ENCODE data around the gene MATR3.

MATR3 gene

DNA sequence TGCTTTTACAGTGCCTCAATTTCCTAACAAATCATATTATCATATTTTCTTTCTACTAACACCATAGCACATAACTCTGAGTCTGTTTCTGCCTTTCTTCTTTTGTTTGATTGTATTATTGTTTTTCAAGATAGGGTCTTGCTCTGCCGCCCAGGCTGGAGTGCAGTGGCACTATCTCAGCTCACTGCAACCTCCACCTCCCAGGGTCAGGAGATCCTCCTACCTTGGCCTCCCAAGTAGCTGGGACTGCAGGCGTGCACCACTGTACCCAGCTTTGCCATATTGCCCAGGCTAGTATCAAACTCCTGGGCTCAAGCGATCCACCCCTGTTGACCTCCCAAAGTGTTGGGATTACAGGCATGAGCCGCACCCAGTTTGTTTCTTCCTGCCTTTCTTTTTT is 66.8 kb downstream of the MATR3 start:
- DNase-seq, result no peak

DNA sequence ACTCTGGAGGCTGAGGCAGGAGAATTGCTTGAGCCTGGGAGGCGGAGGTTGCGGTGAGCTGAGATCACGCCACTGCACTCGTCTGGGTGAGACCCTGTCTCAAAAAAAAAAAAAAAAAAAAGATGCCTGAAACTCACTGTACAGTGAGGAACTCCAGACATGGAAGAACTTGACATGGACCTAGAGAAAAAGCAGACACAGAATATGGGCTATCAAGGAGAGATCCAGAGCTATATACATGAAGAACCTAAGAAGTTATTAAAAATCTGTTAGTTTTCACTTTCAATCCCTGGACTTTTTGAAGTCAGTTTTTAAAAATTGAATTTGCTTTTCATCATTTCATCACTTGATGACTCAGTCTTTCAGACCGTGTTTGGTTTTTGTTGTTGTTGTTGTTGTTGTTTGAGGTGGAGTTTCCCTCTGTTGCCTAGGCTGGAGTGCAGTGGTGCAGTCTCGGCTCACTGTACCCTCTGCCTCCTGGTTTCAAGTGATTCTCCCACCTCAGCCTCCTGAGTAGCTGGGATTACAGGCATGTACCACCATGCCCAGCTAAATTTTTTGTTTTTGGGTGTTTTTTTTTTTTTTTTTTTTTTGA is 68.4 kb downstream of the MATR3 start:
- DNase-seq, result no peak

DNA sequence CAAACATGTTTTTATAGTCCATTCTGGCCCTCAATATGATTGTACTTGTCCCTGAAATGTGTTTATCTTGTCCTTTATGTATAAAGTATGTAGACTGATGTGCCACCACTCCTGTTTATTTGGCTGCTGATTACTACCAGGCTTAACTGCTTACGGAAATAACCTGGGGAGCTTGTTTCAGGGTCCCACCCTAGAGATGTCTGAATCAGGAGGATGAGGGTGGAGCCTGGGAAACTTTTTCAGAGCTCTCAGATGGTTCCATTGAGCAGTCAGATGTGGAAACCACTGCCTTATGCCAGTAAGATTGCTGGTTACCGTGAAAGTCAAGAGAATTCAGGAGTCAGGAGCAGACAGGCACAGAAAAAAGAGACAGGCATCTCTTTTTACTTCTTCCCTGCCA is 70.4 kb downstream of the MATR3 start:
- no peak for DNase-seq

DNA sequence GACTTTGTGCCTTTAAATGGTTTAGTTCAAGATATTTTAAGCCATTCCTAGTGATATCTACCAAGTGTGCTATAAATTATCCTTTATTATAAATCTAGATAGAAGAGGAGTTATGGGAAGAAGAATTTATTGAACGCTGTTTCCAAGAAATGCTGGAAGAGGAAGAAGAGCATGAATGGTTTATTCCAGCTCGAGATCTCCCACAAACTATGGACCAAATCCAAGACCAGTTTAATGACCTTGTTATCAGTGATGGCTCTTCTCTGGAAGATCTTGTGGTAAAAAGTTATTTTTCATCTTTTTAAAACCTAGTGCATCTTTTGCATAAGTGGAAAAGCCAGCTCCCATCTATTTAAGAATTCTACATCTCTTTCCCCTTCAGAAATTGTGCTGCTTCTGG is 70.9 kb downstream of the MATR3 start:
- no peak for DNase-seq

DNA sequence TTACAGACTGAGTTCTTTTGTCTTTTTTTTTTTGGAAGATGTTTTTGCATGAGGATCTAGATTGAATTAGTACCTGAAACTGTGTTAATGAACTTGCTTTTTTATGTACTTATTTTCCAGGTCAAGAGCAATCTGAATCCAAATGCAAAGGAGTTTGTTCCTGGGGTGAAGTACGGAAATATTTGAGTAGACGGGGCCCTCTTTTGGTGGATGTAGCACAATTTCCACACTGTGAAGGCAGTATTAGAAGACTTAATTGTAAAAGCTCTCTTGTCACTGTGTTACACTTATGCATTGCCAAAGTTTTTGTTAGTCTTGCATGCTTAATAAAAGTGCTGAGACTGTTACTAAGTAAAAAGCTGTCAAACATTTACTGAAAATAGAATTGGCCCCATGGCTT is 75.1 kb downstream of the MATR3 start:
- DNase-seq, result no peak

DNA sequence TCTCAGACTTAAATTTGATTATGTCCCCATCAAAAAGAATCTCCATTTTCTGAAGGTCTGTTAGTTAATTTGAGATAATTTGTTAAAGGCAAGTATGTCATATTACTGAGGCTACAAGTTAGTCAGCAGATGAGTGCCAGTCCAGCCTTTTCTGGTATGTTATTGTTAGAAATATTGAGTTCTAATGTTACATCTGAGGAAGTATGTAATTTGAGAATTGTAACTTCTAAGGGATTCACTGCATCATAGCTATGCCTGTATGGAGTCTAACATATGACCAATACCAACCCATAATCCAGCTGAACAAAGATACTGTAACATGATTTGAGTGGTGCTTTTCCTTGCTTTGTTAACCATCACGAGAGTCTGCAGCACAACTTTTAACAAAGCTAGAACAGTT is 75.6 kb downstream of the MATR3 start:
- DNase-seq, result no peak

DNA sequence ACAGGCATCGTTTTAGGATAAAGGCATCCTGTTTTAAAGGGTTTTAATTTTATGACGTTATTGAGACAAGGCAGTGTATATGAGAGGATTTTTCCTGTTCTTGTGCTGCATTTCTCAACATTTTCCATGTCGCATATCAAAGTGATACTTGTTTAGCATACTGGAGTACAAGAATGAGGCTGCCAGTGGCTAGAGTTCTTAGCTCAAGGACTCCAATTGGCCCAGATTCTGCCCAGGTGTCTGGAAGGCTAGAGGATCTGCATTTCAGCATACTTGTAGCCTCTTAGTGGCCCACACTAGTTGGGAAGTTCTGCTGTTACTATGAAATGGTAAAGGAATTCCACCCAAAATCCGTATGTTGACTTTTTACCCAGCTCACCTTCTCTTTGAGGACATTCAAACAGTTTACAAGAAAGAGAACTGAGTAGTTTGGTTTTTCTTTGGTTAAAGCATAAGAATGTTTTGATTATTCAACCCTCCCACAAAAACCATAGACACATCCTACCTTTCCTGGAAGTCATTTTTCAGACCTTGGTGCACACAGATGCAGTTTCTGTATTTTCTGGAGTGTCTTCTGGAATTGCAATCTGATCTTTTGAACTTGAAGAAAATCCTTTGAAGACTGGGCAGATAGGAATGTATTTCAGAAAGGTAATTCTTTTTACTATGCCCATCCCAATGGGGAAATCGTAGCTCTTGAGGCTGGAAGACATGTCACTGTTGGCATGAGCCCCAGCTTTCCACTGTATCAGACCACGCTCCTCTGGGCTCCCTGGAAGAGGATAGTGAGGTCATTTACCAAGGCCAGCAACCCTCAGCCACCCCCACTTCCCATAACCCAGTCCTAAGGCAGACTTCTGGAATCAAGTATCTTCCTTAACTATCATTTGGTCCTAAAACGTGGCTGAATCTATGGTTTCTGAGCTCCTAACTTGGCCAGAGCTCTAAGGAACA is 78.2 kb downstream of the MATR3 start:
- no peak for DNase-seq

DNA sequence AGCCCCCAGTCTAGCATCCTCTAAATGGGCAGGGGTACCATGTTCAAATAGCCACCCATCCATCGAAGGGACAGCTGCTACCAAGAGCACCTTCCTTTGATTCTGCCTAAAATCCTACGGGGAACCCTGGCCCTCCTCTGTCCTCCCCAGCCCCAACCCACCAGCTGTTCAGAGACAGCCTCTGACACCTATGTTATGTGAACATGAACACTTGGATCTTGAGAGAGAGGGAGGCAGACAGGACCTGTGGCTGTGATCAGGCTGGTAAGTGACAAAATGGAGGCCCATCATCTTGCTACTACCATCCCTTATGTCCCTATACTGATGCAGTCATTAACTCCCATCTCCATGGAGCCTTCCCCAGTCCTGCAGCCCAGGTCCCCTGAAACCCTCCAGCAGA is 81.4 kb downstream of the MATR3 start:
- no peak for DNase-seq

DNA sequence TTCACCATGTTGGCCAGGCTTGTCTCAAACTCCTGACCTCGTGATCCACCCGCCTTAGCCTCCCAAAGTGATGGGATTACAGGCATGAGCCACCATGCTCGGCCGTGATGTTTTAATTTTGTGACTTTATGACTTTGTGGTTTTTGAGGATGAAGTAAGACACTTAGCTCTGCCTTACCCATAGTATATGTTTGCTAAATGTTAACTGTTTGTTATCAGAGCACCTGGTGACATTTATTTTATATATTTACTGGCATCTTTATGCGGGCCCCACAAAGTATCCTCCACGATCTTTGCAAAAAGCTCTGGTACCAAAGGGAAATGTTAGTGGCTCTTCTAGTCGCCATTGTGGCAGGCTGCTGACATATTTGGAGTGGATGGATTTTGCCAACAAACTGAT is 82.8 kb downstream of the MATR3 start:
- no peak for DNase-seq

DNA sequence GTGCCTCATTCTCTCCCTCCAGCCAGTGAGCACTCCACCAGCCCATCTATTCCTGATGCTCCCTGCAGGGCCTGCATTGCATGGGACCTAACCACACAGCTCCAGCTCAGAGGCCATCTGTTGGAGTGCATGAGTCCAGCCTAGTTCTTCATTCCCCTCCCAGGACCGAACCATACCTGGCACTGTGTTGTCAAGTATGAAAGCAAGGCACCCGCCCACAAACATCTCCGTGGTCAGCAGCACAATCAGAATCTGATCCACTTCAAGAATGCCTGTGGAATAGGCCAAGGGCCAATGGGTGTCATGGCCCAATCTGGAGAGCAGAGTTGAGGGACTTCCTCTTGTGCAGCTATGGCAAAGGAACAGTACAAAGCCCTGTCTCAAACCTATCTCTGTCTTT is 83.7 kb downstream of the MATR3 start:
- DNase-seq, result no peak

DNA sequence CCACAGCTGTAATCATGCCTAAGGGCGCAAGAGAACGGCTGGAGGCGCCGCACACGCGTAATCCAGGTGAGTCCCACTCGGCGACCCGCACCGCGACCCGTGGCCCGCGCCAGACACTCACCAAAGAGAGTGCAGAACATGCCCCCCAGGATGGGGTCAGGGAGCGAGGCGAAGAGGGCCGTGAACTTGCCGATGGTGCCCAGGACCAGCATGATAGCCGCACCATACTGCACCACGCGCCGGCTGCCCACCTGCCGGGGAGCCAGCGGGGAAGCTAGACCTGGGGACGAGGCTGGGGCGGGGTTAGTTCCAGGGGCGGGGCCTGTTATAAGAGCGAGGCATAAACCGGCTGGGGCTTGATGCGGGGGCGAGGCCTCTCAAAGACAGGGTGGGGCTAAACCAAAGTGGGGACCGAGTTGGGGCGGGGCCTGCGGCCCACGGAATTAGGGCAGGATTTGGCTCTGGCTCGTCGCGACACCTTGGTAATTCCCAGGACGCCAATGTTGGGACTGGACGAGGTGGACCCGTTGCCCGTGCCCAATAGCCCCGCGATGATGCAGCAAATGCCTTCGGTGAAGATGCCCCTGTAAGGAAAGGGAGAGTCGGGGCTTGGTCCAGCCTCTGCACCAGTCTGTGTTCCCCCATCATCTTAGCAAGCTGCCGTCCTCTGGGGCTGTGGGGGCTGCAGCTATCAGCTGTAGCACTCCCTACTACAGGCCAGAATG is 84.7 kb downstream of the MATR3 start:
- no peak for DNase-seq

DNA sequence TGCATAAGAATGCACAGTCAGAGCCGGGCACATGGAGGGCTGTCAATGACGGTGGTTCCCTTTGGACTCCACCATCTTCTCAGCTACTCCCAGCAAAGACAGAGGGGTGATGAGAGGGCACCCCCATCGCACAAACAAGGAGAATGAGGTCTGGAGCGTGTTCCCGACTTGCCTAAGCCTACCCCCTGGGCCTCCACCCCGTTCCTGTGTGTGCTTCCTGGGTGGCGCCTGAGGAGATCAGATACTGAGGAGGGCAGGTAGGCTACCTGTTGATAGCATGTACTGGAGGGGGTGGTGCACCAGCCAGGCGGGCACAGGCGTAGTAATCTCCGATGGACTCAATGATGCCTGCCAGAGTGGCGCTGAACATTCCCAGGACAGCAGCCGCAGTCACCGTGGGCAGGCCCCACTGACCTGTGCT is 85.4 kb downstream of the MATR3 start:
- no peak for DNase-seq

DNA sequence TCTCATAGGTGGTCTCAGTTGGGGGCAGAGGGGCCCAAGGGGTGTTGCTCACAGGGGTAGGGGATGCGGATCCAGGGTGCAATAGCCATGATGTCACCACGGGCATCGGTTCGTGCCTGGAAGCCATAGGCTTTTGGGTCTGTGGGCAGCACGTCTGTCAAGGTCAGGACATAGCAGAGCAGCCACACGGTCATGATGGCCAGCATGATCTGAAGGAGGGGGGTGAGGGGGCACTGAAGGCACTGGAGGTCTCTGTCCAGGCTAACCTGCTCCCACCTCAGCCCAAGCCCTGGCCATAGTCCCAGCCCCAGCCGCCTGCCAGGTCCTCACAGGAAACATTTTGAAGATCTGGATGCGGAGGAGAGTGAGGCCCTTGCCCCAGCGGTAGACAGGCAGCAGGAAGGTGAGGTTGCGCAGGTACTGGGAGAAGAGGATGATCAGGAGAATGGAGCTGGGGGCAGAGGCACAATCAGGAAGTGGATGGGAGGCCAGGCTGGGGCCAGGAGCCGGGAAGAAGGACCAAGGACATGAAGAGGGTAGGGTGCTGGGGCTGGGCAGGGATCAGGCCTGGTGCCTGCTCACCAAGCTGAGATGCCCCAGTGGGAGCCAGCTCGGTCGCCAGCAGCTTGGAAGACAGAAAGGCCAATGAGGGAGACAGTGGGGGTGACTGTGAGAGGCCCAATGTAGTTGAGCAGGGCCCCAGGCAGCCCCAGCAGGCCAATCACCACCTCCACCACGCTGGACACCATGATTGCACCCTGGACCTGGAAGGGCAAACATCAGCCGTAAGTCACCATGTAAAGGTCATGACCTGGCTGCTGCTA is 86.3 kb downstream of the MATR3 start:
- DNase-seq, result no peak

Measured in stimulated activated naive CD4-positive, alpha-beta T cell (primary cell).